Panc1 (cell line): ENCODE measurements around the gene TNFSF11. TPM values are rescaled to one million over a fixed set of nuclear protein-coding genes. Genes with fewer than 3 reads are reported as not detected.

Experiments
- ATAC-seq: fragments of 200-7000 bp; cut with Tn5 transposase; 2 replicates; pipeline ENCODE4 v1.9.1; 2020; ENCODE audit warnings: mild to moderate bottlenecking, moderate library complexity
- BruUV-seq: library from RNA; stranded (reverse); fragments of 400-500 nt; replicated peaks from 2 replicates; lab custom pipeline; 2021; lab: Mats Ljungman, UMichigan
- CTCF ChIA-PET: fragments of 300-600 bp; sonication (Branson Sonifier 250); formaldehyde crosslinking; loops from one replicate; lab custom pipeline; 2022; ENCODE audit warnings: antibody characterized with exemption; lab: Charles Lee
- POLR2A ChIA-PET: fragments of 300-600 bp; sonication (Branson Sonifier 250); formaldehyde crosslinking; loops from one replicate; lab custom pipeline; 2022; ENCODE audit warnings: antibody characterized with exemption; lab: Charles Lee
- DNase-seq: peaks from one replicate; pipeline ENCODE4 v3.0.0-alpha.2; 2010; ENCODE audit warnings: low read depth, low spot score
- H3K27ac ChIP-seq: 2 replicates; pipeline ENCODE4 v1.5.1; 2011; ENCODE audit warnings: mild to moderate bottlenecking, low read length, inconsistent platforms
- H3K27me3 ChIP-seq: fragments of 200-500 bp; sonication (Bioruptor generic); 2 replicates; pipeline ENCODE4 v1.6.0; 2014; ENCODE audit warnings: low read length, inconsistent platforms; ENCODE audit not compliant: control insufficient read depth, insufficient read depth
- H3K36me3 ChIP-seq: fragments of 200-500 bp; sonication (Bioruptor generic); 2 replicates; pipeline ENCODE4 v1.5.1; 2014; ENCODE audit warnings: inconsistent platforms, mild to moderate bottlenecking, low read length, moderate library complexity; ENCODE audit not compliant: control insufficient read depth, insufficient read depth
- H3K4me1 ChIP-seq: 2 replicates; pipeline ENCODE4 v1.5.1; 2011; ENCODE audit warnings: inconsistent platforms, mild to moderate bottlenecking, low read length, moderate library complexity; ENCODE audit not compliant: control insufficient read depth, insufficient read depth
- H3K4me3 ChIP-seq, 2 experiments: 2 replicates each; pipeline ENCODE4 v1.5.1; 2011 to 2012; ENCODE audit warnings: low read depth in 2 of 2, low read length in 2 of 2, mild to moderate bottlenecking in 2 of 2, inconsistent platforms in 1 of 2, moderate library complexity in 1 of 2
- H3K9me3 ChIP-seq: fragments of 200-500 bp; sonication (Bioruptor generic); 2 replicates; pipeline ENCODE4 v1.5.1; 2014; ENCODE audit warnings: low read depth, mild to moderate bottlenecking, inconsistent platforms, low read length, moderate library complexity; ENCODE audit not compliant: control insufficient read depth, insufficient read depth
- POLR2AphosphoS5 ChIP-seq: IDR thresholded peaks from 2 replicates; pipeline ENCODE4 v1.6.1; 2012; ENCODE audit warnings: mild to moderate bottlenecking, low read depth, low read length, moderate library complexity
- SIN3A ChIP-seq: IDR thresholded peaks from 2 replicates; pipeline ENCODE4 v1.6.1; 2012; ENCODE audit warnings: low read depth, mild to moderate bottlenecking, low read length, moderate library complexity, borderline replicate concordance; ENCODE audit not compliant: insufficient read depth
- TCF7L2 ChIP-seq: IDR thresholded peaks from 2 replicates; pipeline ENCODE4 v1.6.1; 2011; ENCODE audit warnings: mild to moderate bottlenecking, low read depth, low read length, inconsistent platforms
- in situ Hi-C: cut with HindIII; loops from 2 replicates; pipeline ENCODE4 v1.10.0; 2016; ENCODE audit warnings: low sequenced_read_pairs, low pct_unique_long_range_greater_than_20kb
- intact Hi-C: fragments of 100-400 bp; cut with micrococcal nuclease; formaldehyde crosslinking; loops from one replicate; pipeline ENCODE4 v1.10.0; 2022; ENCODE audit not compliant: unreplicated experiment
- total RNA-seq: library from RNA; stranded (reverse); gene quantifications from one replicate; pipeline ENCODE4 v1.2.1, GENCODE V29; 2021; ENCODE audit not compliant: unreplicated experiment
- TF ChIP-seq, protein P1 (sequence below), 2 experiments: IDR thresholded peaks; 2 replicates each; pipeline ENCODE4 v1.6.1; 2011 to 2012; ENCODE audit warnings: low read depth in 2 of 2, control low read depth in 1 of 2, low read length in 1 of 2, mild to moderate bottlenecking in 1 of 2, moderate library complexity in 1 of 2; ENCODE audit not compliant: insufficient read depth in 1 of 2
- TF ChIP-seq, protein P2 (sequence below): fragments of 450-650 bp; IDR thresholded peaks from 2 replicates; pipeline ENCODE4 v1.5.1; 2017; ENCODE audit warnings: mild to moderate bottlenecking

The TNFSF11 gene
- total RNA-seq, 1 experiment from 2014 or later: not detected

DNA sequence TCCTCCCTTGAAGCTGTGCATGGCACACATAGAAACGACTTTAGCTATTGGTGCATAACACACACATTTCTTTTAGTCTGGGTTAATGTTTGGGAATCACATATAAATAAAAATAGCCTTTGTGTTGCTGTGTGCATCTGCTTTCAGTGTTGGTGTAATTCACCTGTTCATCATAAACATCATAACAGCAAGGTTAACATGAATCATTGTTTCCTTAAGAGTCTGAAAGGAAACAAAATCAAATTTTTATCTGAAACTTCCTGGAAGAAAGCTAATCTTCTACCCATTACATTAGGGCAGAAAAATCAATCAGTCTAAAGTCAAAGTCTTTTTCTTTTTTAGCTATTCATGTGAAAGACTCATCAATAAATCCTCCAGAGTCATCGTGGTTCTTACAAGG is 35.0 kb upstream of the TNFSF11 start:
- ChIA-PET POLR2A (no interaction called here), CTCF (no interaction called here)
- in situ Hi-C loops: no loop called here
- H3K36me3 ChIP-seq: no peaks in the 10 kb centered on the region
- DNase-seq (no peak), ATAC-seq (no peak)
- TF ChIP-seq, protein P1, sequence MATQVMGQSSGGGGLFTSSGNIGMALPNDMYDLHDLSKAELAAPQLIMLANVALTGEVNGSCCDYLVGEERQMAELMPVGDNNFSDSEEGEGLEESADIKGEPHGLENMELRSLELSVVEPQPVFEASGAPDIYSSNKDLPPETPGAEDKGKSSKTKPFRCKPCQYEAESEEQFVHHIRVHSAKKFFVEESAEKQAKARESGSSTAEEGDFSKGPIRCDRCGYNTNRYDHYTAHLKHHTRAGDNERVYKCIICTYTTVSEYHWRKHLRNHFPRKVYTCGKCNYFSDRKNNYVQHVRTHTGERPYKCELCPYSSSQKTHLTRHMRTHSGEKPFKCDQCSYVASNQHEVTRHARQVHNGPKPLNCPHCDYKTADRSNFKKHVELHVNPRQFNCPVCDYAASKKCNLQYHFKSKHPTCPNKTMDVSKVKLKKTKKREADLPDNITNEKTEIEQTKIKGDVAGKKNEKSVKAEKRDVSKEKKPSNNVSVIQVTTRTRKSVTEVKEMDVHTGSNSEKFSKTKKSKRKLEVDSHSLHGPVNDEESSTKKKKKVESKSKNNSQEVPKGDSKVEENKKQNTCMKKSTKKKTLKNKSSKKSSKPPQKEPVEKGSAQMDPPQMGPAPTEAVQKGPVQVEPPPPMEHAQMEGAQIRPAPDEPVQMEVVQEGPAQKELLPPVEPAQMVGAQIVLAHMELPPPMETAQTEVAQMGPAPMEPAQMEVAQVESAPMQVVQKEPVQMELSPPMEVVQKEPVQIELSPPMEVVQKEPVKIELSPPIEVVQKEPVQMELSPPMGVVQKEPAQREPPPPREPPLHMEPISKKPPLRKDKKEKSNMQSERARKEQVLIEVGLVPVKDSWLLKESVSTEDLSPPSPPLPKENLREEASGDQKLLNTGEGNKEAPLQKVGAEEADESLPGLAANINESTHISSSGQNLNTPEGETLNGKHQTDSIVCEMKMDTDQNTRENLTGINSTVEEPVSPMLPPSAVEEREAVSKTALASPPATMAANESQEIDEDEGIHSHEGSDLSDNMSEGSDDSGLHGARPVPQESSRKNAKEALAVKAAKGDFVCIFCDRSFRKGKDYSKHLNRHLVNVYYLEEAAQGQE (IDR thresholded peaks at IDR 0.05; ENCODE audit: insufficient read depth in 1 of 2, low read depth in 2 of 2, low read length in 1 of 2): no peak
- TF ChIP-seq SIN3A (no peak), TCF7L2 (no peak), POLR2AphosphoS5 (no peak)
- TF ChIP-seq, protein P2, sequence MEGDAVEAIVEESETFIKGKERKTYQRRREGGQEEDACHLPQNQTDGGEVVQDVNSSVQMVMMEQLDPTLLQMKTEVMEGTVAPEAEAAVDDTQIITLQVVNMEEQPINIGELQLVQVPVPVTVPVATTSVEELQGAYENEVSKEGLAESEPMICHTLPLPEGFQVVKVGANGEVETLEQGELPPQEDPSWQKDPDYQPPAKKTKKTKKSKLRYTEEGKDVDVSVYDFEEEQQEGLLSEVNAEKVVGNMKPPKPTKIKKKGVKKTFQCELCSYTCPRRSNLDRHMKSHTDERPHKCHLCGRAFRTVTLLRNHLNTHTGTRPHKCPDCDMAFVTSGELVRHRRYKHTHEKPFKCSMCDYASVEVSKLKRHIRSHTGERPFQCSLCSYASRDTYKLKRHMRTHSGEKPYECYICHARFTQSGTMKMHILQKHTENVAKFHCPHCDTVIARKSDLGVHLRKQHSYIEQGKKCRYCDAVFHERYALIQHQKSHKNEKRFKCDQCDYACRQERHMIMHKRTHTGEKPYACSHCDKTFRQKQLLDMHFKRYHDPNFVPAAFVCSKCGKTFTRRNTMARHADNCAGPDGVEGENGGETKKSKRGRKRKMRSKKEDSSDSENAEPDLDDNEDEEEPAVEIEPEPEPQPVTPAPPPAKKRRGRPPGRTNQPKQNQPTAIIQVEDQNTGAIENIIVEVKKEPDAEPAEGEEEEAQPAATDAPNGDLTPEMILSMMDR: no peak
- no peak overlapping the region for H3K4me3 ChIP-seq
- no TSS peak for BruUV-seq
- no peaks in the 10 kb centered on the region for H3K27me3 ChIP-seq
- no peaks in the 10 kb centered on the region for H3K4me1 ChIP-seq
- intact Hi-C loops: no loop called here
- H3K9me3 ChIP-seq: no peaks in the 10 kb centered on the region
- no peak overlapping the region for H3K27ac ChIP-seq

DNA sequence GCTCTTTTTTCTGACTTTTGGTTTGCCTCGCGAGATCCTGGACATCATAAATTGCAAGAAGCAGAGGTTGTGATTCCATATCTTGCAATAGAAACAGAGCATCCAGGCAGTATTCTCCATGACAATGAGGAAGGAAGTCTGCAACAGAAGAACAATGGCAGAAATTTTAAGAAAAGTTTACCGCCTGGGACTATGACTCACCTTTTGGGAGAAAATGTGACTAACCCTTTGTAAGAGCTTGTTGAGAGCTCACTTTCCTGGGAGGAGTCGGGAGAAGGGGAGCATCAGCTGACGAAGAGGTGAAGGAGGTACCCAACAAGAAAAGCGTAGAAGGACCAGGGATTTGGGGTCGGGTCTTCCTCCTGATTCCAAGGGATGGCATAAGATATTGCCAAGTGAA is 34.3 kb upstream of the TNFSF11 start:
- DNase-seq (no peak), ATAC-seq (no peak)
- in situ Hi-C loops (no loop called here), intact Hi-C loops (no loop called here)
- H3K27ac ChIP-seq: no peak overlapping the region
- TF ChIP-seq TCF7L2: no peak
- TF ChIP-seq, protein P1 (IDR thresholded peaks at IDR 0.05; ENCODE audit: insufficient read depth in 1 of 2, low read depth in 2 of 2, low read length in 1 of 2): no peak
- no peak for TF ChIP-seq SIN3A
- TF ChIP-seq, protein P2: no peak
- TF ChIP-seq POLR2AphosphoS5: no peak
- H3K27me3 ChIP-seq: no peaks in the 10 kb centered on the region
- ChIA-PET POLR2A (no interaction called here), CTCF (no interaction called here)
- H3K36me3 ChIP-seq: no peaks in the 10 kb centered on the region
- H3K4me3 ChIP-seq: no peak overlapping the region
- BruUV-seq: no TSS peak
- H3K9me3 ChIP-seq: no peaks in the 10 kb centered on the region
- no peaks in the 10 kb centered on the region for H3K4me1 ChIP-seq
